Parathyroid adenoma (tissue), 2 donors: Measurements from ENCODE around the gene SPA17.

Experiments
- H2AFZ ChIP-seq: fragments of 300-600 bp; sonication (generic); one replicate; pipeline ENCODE4 v1.7.0; 2017; ENCODE audit warnings: antibody characterized with exemption, mild to moderate bottlenecking
- H3K27ac ChIP-seq: fragments of 300-600 bp; sonication (generic); one replicate; pipeline ENCODE4 v1.7.0; 2017
- H3K27me3 ChIP-seq: fragments of 300-600 bp; sonication (generic); one replicate; pipeline ENCODE4 v1.7.0; 2017; ENCODE audit warnings: low read length; ENCODE audit not compliant: control insufficient read depth, insufficient read depth
- H3K36me3 ChIP-seq: fragments of 300-600 bp; sonication (generic); one replicate; pipeline ENCODE4 v1.7.0; 2017; ENCODE audit warnings: low read length; ENCODE audit not compliant: control insufficient read depth, insufficient read depth
- H3K4me1 ChIP-seq: fragments of 300-600 bp; sonication (generic); one replicate; pipeline ENCODE4 v1.7.0; 2017; ENCODE audit warnings: control low read depth
- H3K4me2 ChIP-seq: fragments of 300-600 bp; sonication (generic); one replicate; pipeline ENCODE4 v1.7.0; 2017; ENCODE audit warnings: low read length
- H3K4me3 ChIP-seq: fragments of 300-600 bp; sonication (generic); one replicate; pipeline ENCODE4 v1.7.0; 2017; ENCODE audit warnings: low read depth, low read length
- H3K79me2 ChIP-seq: fragments of 300-600 bp; sonication (generic); one replicate; pipeline ENCODE4 v1.7.0; 2017; ENCODE audit warnings: control low read depth
- H3K9ac ChIP-seq: fragments of 300-600 bp; sonication (generic); one replicate; pipeline ENCODE4 v1.7.0; 2017; ENCODE audit warnings: mild to moderate bottlenecking
- H3K9me3 ChIP-seq: fragments of 300-600 bp; sonication (generic); one replicate; pipeline ENCODE4 v1.7.0; 2017; ENCODE audit warnings: low read length; ENCODE audit not compliant: control insufficient read depth
- TF ChIP-seq, protein P1 (sequence below): fragments of 300-600 bp; sonication (generic); IDR thresholded peaks from one replicate; pipeline ENCODE4 v1.7.0; 2017; ENCODE audit warnings: antibody characterized with exemption, mild to moderate bottlenecking
- donor health status: primary hyperparathyroidism.

The SPA17 gene

GRCh38 chr11:124699547-124699946, 25.8 kb downstream of the SPA17 start:
- Histone ChIP-seq H3K36me3 (no peaks in the 10 kb centered on the region), H3K9ac (no peak overlapping the region), H3K4me1 (no peaks in the 10 kb centered on the region), H3K27ac (no peak overlapping the region), H3K79me2 (no peaks in the 10 kb centered on the region), H3K4me3 (no peak overlapping the region), H2AFZ (no peak overlapping the region), H3K9me3 (no peaks in the 10 kb centered on the region), H3K4me2 (no peak overlapping the region), H3K27me3 (no peaks in the 10 kb centered on the region)
- TF ChIP-seq, protein P1, sequence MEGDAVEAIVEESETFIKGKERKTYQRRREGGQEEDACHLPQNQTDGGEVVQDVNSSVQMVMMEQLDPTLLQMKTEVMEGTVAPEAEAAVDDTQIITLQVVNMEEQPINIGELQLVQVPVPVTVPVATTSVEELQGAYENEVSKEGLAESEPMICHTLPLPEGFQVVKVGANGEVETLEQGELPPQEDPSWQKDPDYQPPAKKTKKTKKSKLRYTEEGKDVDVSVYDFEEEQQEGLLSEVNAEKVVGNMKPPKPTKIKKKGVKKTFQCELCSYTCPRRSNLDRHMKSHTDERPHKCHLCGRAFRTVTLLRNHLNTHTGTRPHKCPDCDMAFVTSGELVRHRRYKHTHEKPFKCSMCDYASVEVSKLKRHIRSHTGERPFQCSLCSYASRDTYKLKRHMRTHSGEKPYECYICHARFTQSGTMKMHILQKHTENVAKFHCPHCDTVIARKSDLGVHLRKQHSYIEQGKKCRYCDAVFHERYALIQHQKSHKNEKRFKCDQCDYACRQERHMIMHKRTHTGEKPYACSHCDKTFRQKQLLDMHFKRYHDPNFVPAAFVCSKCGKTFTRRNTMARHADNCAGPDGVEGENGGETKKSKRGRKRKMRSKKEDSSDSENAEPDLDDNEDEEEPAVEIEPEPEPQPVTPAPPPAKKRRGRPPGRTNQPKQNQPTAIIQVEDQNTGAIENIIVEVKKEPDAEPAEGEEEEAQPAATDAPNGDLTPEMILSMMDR, result no peak

DNA sequence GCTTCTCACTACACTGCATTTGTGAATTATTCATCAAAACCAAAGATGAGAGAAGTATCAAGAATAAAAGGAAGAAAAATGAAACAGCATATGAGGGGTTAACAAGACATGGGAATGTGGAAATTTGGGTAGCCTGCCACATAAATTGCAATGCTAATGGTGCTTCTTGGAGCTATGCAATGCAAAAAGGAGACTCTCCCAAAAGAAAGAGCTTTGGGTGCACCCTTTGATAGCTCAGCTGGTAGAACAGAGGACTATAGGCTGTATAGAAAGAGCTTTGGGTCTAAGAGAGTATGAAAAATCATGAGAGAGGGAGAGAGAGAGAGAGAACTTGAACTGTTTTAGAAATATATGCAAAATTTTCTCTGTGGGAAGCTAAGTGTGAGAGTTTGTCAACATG, 26.3 kb downstream of the SPA17 start:
- TF ChIP-seq, protein P1, result no peak
- Histone ChIP-seq H3K79me2 (no peaks in the 10 kb centered on the region), H2AFZ (no peak overlapping the region), H3K4me3 (no peak overlapping the region), H3K36me3 (no peaks in the 10 kb centered on the region), H3K4me1 (no peaks in the 10 kb centered on the region), H3K9ac (no peak overlapping the region), H3K27ac (no peak overlapping the region), H3K4me2 (no peak overlapping the region), H3K9me3 (no peaks in the 10 kb centered on the region), H3K27me3 (no peaks in the 10 kb centered on the region)

DNA sequence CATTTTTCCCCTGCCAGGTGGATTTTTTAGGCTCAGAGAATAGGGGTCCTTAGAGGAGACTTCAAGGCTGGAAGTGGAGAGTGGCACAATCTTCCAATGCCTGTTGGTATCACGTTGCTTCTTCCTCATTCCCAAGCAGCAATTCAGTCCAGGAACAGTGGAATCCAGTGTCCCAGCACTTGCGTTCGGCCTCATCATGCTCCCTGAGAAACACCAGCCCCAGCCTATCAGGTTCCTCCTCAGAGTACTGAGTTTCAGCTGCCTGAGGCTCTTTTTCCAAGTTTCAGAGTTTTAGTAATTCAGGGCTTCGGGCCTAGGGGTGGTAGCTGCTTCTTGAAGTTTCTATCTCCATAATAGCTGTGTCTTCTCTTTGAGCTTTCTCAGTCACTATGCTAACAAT, 34.1 kb downstream of the SPA17 start:
- H3K27ac ChIP-seq, result no peak overlapping the region
- H3K79me2 ChIP-seq, result no peaks in the 10 kb centered on the region
- no peak overlapping the region for H3K4me2 ChIP-seq
- no peaks in the 10 kb centered on the region for H3K9me3 ChIP-seq
- TF ChIP-seq, protein P1, result no peak
- H3K9ac ChIP-seq, result no peak overlapping the region
- no peak overlapping the region for H2AFZ ChIP-seq
- no peak overlapping the region for H3K4me3 ChIP-seq
- H3K4me1 ChIP-seq, result no peaks in the 10 kb centered on the region
- H3K36me3 ChIP-seq, result no peaks in the 10 kb centered on the region
- no peaks in the 10 kb centered on the region for H3K27me3 ChIP-seq

- TF ChIP-seq, protein P1, result no peak
- no peaks in the 10 kb centered on the region for H3K27me3 ChIP-seq
Measured at GRCh38 chr11:124712392-124712791, 38.7 kb downstream of the SPA17 start.

GRCh38 chr11:124716591-124716990, 42.9 kb downstream of the SPA17 start:
- H3K79me2 ChIP-seq, result no peaks in the 10 kb centered on the region
- H3K9me3 ChIP-seq, result no peaks in the 10 kb centered on the region
- H3K4me3 ChIP-seq, result no peak overlapping the region
- no peak overlapping the region for H3K4me2 ChIP-seq
- no peak overlapping the region for H3K27ac ChIP-seq
- TF ChIP-seq, protein P1, result no peak
- H2AFZ ChIP-seq, result no peak overlapping the region
- no peaks in the 10 kb centered on the region for H3K27me3 ChIP-seq
- no peaks in the 10 kb centered on the region for H3K36me3 ChIP-seq
- no peaks in the 10 kb centered on the region for H3K4me1 ChIP-seq
- H3K9ac ChIP-seq, result no peak overlapping the region

More at GRCh38 chr11:124712392-124712791, 38.7 kb downstream of the SPA17 start:
- no peaks in the 10 kb centered on the region for H3K4me1 ChIP-seq
- no peak overlapping the region for H3K27ac ChIP-seq
- H3K79me2 ChIP-seq, result no peaks in the 10 kb centered on the region
- no peak overlapping the region for H3K4me3 ChIP-seq
- H3K4me2 ChIP-seq, result no peak overlapping the region
- no peak overlapping the region for H2AFZ ChIP-seq
- H3K9ac ChIP-seq, result no peak overlapping the region
- no peaks in the 10 kb centered on the region for H3K9me3 ChIP-seq
- H3K36me3 ChIP-seq, result no peaks in the 10 kb centered on the region
